ENCODE results near the gene UBALD1.
"Not testable (repeated sequence)": the region's sequence is repeated elsewhere in the genome, so short reads cannot be mapped to it uniquely, and the experiment has no call there.

The UBALD1 gene

GRCh38 chr16:4614571-4615383 lies at the start of gene UBALD1:
TSS of gene UBALD1 (minus strand) at chr16:4614888. CDS start at chr16:4614797, 91 bp downstream.
- peak; percentile 4 to 34 for DNase-seq

- DNase-seq: no peak
Observed at GRCh38 chr16:4663777-4664465, 49.2 kb upstream of the UBALD1 start.

- DNase-seq: no peak
Observed at GRCh38 chr16:4663465-4663776, 48.7 kb upstream of the UBALD1 start.

GRCh38 chr16:4661661-4662060 lies 47.0 kb upstream of the UBALD1 start:
- DNase-seq: no peak

- DNase-seq: no peak
Observed at GRCh38 chr16:4660454-4661007, 45.8 kb upstream of the UBALD1 start.

GRCh38 chr16:4659363-4660353 lies 45.0 kb upstream of the UBALD1 start:
- DNase-seq: no peak

- no peak for DNase-seq
Observed at GRCh38 chr16:4656695-4657686, 42.3 kb upstream of the UBALD1 start.

GRCh38 chr16:4656221-4656620 lies 41.5 kb upstream of the UBALD1 start:
- DNase-seq: no peak

- DNase-seq: no peak
Observed at GRCh38 chr16:4655801-4656200, 41.1 kb upstream of the UBALD1 start.

GRCh38 chr16:4654964-4655590 lies 40.4 kb upstream of the UBALD1 start:
- no peak for DNase-seq

GRCh38 chr16:4654011-4654963 lies 39.6 kb upstream of the UBALD1 start:
- no peak for DNase-seq

GRCh38 chr16:4652561-4652960 lies 37.9 kb upstream of the UBALD1 start:
- no peak for DNase-seq

- DNase-seq: no peak
Observed at GRCh38 chr16:4651827-4652226, 37.1 kb upstream of the UBALD1 start.

GRCh38 chr16:4650443-4651074 lies 35.9 kb upstream of the UBALD1 start:
- not testable (repeated sequence) for DNase-seq

GRCh38 chr16:4649744-4650442 lies 35.2 kb upstream of the UBALD1 start:
- no peak for DNase-seq

GRCh38 chr16:4648917-4649316 lies 34.2 kb upstream of the UBALD1 start:
- DNase-seq: no peak

- no peak for DNase-seq
Observed at GRCh38 chr16:4647644-4647980, 32.9 kb upstream of the UBALD1 start.

GRCh38 chr16:4646773-4647643 lies 32.3 kb upstream of the UBALD1 start:
- DNase-seq: no peak

Data from NCI-H187 (cell line).